ENCODE measurements around the gene STK24. TPM values are rescaled to one million over a fixed set of nuclear protein-coding genes. Genes with fewer than 3 reads are reported as not detected.

Gene STK24
- total RNA-seq, 1 donor = 56.6 TPM

DNA sequence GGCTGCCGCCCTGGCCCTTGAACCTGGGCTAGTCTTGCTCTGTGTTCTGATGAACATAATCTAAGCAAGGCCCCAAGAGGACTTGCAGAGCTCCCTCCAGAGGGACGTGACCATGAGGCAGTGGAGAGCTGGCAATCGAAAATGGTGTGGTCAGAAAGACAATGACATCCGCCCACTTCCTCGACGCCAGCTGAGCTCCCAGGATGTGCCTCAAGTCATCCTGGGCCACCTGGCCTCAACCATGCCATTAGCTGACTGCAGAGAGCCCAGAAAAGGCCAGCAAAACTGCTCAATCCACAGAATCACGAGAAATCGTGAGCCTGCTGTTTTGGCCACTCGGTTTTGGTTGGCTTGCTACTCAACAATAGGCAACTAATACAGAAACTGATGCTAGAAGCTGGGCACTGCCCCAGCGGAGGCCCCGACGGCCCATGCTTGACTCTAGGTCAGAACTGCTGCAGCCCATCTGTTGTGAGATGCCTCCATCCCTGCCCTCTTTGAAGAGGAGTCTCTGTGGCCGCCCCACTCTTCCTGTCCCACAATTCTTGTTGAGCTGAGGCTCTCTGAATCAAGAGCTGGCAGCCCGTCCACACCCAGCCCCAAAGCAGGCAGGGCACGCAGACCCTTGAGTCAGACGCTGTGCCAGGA, 53.3 kb downstream of the STK24 start:
- TF ChIP-seq, protein P1, sequence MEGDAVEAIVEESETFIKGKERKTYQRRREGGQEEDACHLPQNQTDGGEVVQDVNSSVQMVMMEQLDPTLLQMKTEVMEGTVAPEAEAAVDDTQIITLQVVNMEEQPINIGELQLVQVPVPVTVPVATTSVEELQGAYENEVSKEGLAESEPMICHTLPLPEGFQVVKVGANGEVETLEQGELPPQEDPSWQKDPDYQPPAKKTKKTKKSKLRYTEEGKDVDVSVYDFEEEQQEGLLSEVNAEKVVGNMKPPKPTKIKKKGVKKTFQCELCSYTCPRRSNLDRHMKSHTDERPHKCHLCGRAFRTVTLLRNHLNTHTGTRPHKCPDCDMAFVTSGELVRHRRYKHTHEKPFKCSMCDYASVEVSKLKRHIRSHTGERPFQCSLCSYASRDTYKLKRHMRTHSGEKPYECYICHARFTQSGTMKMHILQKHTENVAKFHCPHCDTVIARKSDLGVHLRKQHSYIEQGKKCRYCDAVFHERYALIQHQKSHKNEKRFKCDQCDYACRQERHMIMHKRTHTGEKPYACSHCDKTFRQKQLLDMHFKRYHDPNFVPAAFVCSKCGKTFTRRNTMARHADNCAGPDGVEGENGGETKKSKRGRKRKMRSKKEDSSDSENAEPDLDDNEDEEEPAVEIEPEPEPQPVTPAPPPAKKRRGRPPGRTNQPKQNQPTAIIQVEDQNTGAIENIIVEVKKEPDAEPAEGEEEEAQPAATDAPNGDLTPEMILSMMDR (IDR thresholded peaks at IDR 0.05; ENCODE audit: insufficient read depth, low read depth, low read length) = no peak
- no peak overlapping the region for H3K4me3 ChIP-seq (ENCODE audit: low read depth, low read length)
- no peak for DNase-seq (ENCODE audit: low read depth)

DNA sequence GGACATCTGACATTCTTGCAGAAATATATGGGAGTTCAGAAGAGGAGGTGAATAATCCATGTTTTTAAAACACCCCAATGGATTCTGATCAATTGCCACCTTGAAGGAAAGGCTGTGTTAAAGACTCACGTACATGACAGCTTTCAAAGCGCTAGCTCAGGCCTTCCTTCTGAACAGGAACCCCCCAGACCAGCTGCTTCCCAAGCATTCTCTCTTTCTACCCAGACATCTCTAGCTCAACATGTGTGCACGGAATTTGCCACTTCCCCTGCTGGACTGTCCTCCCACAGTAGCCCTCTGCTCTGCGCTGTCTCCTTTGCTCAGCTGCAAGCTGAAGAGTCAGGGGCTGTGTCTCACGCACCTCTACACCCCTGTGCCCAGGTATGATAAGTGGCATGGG, 54.5 kb downstream of the STK24 start:
- TF ChIP-seq, protein P1 (IDR thresholded peaks at IDR 0.05; ENCODE audit: insufficient read depth, low read depth, low read length) = no peak

GRCh38 chr13:98521461-98522247, 55.3 kb downstream of the STK24 start:
- TF ChIP-seq, protein P1 (IDR thresholded peaks at IDR 0.05; ENCODE audit: insufficient read depth, low read depth, low read length) = no peak
- no peak for DNase-seq (ENCODE audit: low read depth)
- H3K4me3 ChIP-seq (ENCODE audit: low read depth, low read length) = no peak overlapping the region

More for the DNA sequence above, 54.5 kb downstream of the STK24 start:
- no peak overlapping the region for H3K4me3 ChIP-seq (ENCODE audit: low read depth, low read length)
- no peak for DNase-seq (ENCODE audit: low read depth)

DNA sequence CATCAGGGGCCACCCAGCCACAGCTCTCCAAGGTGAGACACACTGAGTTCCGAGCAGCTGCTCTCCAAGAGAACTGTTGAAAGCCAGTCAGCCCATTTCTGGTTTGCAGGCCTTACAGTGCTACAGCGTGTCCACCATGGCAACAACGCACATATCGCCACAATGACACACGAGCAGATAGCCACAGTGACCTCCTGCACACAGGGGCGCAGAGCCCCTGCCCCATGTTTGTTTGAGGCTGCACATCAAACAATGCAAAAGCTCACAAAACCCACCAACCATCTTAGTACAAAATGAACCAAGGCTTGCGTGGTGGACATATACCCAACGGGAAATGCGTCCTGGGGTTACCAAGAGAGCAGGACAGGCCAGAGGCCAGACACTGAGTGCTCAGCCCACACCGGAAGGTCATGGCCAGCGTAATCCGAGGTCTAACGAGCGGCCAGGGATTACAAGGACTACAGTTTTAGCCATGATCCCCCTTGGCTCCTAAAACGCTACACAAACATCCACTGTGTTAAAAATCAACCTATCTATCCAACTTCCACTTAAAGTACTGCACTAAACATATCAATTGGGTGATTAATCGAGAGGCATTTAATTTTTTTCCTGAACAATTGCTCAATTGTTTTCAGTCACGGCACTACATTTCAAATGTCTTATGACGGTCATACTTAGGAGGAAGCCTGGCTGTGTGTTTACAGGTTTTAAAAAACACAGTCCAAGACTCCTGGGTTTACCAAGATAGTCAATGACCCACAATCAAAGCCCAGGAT, 56.0 kb downstream of the STK24 start:
- H3K4me3 ChIP-seq (ENCODE audit: low read depth, low read length) = no peak overlapping the region
- no peak for DNase-seq (ENCODE audit: low read depth)
- TF ChIP-seq, protein P1 (IDR thresholded peaks at IDR 0.05; ENCODE audit: insufficient read depth, low read depth, low read length) = no peak

GRCh38 chr13:98519976-98520375, 56.9 kb downstream of the STK24 start:
- H3K4me3 ChIP-seq (ENCODE audit: low read depth, low read length) = no peak overlapping the region
- no peak for DNase-seq (ENCODE audit: low read depth)
- TF ChIP-seq, protein P1 (IDR thresholded peaks at IDR 0.05; ENCODE audit: insufficient read depth, low read depth, low read length) = no peak

GRCh38 chr13:98517576-98518310, 59.2 kb downstream of the STK24 start:
- no peak for DNase-seq (ENCODE audit: low read depth)
- H3K4me3 ChIP-seq (ENCODE audit: low read depth, low read length) = no peak overlapping the region
- TF ChIP-seq, protein P1 (IDR thresholded peaks at IDR 0.05; ENCODE audit: insufficient read depth, low read depth, low read length) = no peak

Measured in fibroblast of villous mesenchyme (primary cell).